Caco-2 (cell line): ENCODE results near the gene ALDH4A1. TPM values are rescaled to one million over a fixed set of nuclear protein-coding genes. Genes with fewer than 3 reads are reported as not detected.

Experiments used
- BruUV-seq: library from RNA; stranded (reverse); fragments of 400-500 nt; replicated peaks from 2 replicates; lab custom pipeline; 2021; lab: Mats Ljungman, UMichigan
- CTCF ChIA-PET: fragments of 300-600 bp; sonication (Branson Sonifier 250); formaldehyde crosslinking; loops from one replicate; lab custom pipeline; 2022; ENCODE audit warnings: antibody characterized with exemption; lab: Charles Lee
- POLR2A ChIA-PET: fragments of 300-600 bp; sonication (Branson Sonifier 250); formaldehyde crosslinking; loops from one replicate; lab custom pipeline; 2022; ENCODE audit warnings: antibody characterized with exemption; lab: Charles Lee
- DNase-seq, 2 experiments: peaks; one replicate each; pipeline versions ENCODE4 v3.0.0 to v3.0.0-alpha.2; 2020 to 2022
- H3K27me3 ChIP-seq: replicated peaks from 2 replicates; pipeline ENCODE4 v1.6.0; 2011; ENCODE audit warnings: low read length; ENCODE audit not compliant: control insufficient read depth, insufficient read depth
- H3K36me3 ChIP-seq: 2 replicates; pipeline ENCODE4 v1.5.1; 2011; ENCODE audit warnings: low read length; ENCODE audit not compliant: control insufficient read depth, insufficient read depth
- H3K4me1 ChIP-seq: fragments of 250-450 bp; sonication (Bioruptor Pico); 2 replicates; pipeline ENCODE4 v1.5.1; 2020; ENCODE audit warnings: mild to moderate bottlenecking
- H3K4me3 ChIP-seq: 2 replicates; pipeline ENCODE4 v1.5.1; 2011; ENCODE audit warnings: low read depth, mild to moderate bottlenecking, control low read depth, low read length
- H3K9me3 ChIP-seq: fragments of 250-450 bp; sonication (Bioruptor Pico); 2 replicates; pipeline ENCODE4 v1.5.1; 2020; ENCODE audit warnings: mild to moderate bottlenecking, moderate library complexity
- H3K27ac Mint-ChIP-seq: one replicate; pipeline ENCODE4 v1.8.0; 2022; ENCODE audit warnings: mixed read lengths; ENCODE audit not compliant: unreplicated experiment
- H3K27me3 Mint-ChIP-seq: one replicate; pipeline ENCODE4 v1.8.0; 2022; ENCODE audit warnings: mixed read lengths; ENCODE audit not compliant: insufficient read depth, unreplicated experiment
- H3K36me3 Mint-ChIP-seq: one replicate; pipeline ENCODE4 v1.8.0; 2022; ENCODE audit warnings: mild to moderate bottlenecking, mixed read lengths; ENCODE audit not compliant: insufficient read depth, unreplicated experiment
- H3K4me1 Mint-ChIP-seq: one replicate; pipeline ENCODE4 v1.8.0; 2022; ENCODE audit warnings: low read depth, mixed read lengths; ENCODE audit not compliant: unreplicated experiment
- H3K4me3 Mint-ChIP-seq: one replicate; pipeline ENCODE4 v1.8.0; 2022; ENCODE audit warnings: mild to moderate bottlenecking, moderate library complexity, mixed read lengths; ENCODE audit not compliant: unreplicated experiment
- H3K9me3 Mint-ChIP-seq: one replicate; pipeline ENCODE4 v1.8.0; 2022; ENCODE audit warnings: mixed read lengths; ENCODE audit not compliant: unreplicated experiment
- intact Hi-C: fragments of 100-400 bp; cut with micrococcal nuclease; formaldehyde crosslinking; loops from one replicate; pipeline ENCODE4 v1.10.0; 2022; ENCODE audit not compliant: unreplicated experiment
- total RNA-seq: library from RNA; stranded (reverse); gene quantifications from 2 replicates; pipeline ENCODE4 v1.2.3, GENCODE V29; 2022
- TF ChIP-seq, protein P1 (sequence below), 2 experiments: fragments of 200-600 bp in 1 of 2; IDR thresholded peaks; 1 replicate in 1 of 2; 2 replicates in 1 of 2; pipeline versions ENCODE4 v1.5.1 to v1.8.0; 2011 to 2022; ENCODE audit warnings: antibody characterized with exemption in 1 of 2, control low read depth in 1 of 2, inconsistent platforms in 1 of 2, low read depth in 1 of 2, low read length in 1 of 2, mild to moderate bottlenecking in 1 of 2, moderate library complexity in 1 of 2; ENCODE audit not compliant: insufficient read depth in 1 of 2, severe bottlenecking in 1 of 2, unreplicated experiment in 1 of 2

The ALDH4A1 gene
- total RNA-seq, 1 experiment from 2014 or later: 18.0 TPM

- H3K4me1 Mint-ChIP-seq: peaks cover 34% of the 10 kb centered on the region
Measured at GRCh38 chr1:18943914-18944572, 41.7 kb upstream of the ALDH4A1 start.

DNA sequence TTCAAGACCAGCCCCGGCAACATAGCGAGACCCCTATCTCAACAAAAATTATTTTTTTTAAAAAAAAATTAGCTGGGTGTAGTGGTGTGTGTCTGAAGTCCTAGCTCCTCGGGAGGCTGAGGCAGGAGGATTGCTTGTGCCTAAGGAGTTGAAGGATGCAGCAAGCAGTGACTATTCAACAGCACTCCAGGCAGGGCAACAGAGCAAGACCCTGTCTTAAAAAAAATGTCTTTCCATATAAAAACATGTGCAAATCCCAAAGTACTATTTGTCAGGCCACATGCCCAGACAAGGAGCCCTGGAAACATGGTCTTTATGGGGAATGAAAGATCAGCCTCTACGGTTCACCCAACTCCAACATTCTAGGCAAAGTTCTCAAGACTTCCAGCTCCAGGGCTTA is 40.8 kb upstream of the ALDH4A1 start:
- POLR2A ChIA-PET: no interaction called here
- H3K9me3 Mint-ChIP-seq: no peaks in the 10 kb centered on the region
- DNase-seq: no peak
- TF ChIP-seq, protein P1, sequence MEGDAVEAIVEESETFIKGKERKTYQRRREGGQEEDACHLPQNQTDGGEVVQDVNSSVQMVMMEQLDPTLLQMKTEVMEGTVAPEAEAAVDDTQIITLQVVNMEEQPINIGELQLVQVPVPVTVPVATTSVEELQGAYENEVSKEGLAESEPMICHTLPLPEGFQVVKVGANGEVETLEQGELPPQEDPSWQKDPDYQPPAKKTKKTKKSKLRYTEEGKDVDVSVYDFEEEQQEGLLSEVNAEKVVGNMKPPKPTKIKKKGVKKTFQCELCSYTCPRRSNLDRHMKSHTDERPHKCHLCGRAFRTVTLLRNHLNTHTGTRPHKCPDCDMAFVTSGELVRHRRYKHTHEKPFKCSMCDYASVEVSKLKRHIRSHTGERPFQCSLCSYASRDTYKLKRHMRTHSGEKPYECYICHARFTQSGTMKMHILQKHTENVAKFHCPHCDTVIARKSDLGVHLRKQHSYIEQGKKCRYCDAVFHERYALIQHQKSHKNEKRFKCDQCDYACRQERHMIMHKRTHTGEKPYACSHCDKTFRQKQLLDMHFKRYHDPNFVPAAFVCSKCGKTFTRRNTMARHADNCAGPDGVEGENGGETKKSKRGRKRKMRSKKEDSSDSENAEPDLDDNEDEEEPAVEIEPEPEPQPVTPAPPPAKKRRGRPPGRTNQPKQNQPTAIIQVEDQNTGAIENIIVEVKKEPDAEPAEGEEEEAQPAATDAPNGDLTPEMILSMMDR (IDR thresholded peaks at IDR 0.05; ENCODE audit: insufficient read depth in 1 of 2, low read depth in 1 of 2, low read length in 1 of 2, severe bottlenecking in 1 of 2, unreplicated experiment in 1 of 2): no peak
- peaks cover 28% of the 10 kb centered on the region for H3K4me1 Mint-ChIP-seq
- intact Hi-C loops: no loop called here
- no peak overlapping the region for H3K4me3 ChIP-seq
- no peak overlapping the region for H3K4me3 Mint-ChIP-seq
- no peaks in the 10 kb centered on the region for H3K27me3 Mint-ChIP-seq
- peaks cover 21% of the 10 kb centered on the region for H3K4me1 ChIP-seq
- no peaks in the 10 kb centered on the region for H3K27me3 ChIP-seq
- H3K9me3 ChIP-seq: no peaks in the 10 kb centered on the region
- peaks cover 9% of the 10 kb centered on the region for H3K36me3 Mint-ChIP-seq
- CTCF ChIA-PET: no interaction called here
- no peaks in the 10 kb centered on the region for H3K36me3 ChIP-seq
- no TSS peak for BruUV-seq
- H3K27ac Mint-ChIP-seq: no peak overlapping the region

More at GRCh38 chr1:18943914-18944572, 41.7 kb upstream of the ALDH4A1 start:
- Mint-ChIP-seq H3K27me3 (no peaks in the 10 kb centered on the region), H3K4me3 (no peak overlapping the region), H3K9me3 (no peaks in the 10 kb centered on the region), H3K27ac (no peak overlapping the region), H3K36me3 (peaks cover 9% of the 10 kb centered on the region)
- ChIA-PET CTCF (interaction anchor here (0.6 kb wide), 1 partner anchor 37 kb away, joined by 3 read pairs; no protein-coding TSS in a partner anchor), POLR2A (no interaction called here)
- Histone ChIP-seq H3K4me1 (peaks cover 20% of the 10 kb centered on the region), H3K4me3 (no peak overlapping the region), H3K27me3 (no peaks in the 10 kb centered on the region), H3K9me3 (no peaks in the 10 kb centered on the region), H3K36me3 (no peaks in the 10 kb centered on the region)
- TF ChIP-seq, protein P1 (IDR thresholded peaks at IDR 0.05; ENCODE audit: insufficient read depth in 1 of 2, low read depth in 1 of 2, low read length in 1 of 2, severe bottlenecking in 1 of 2, unreplicated experiment in 1 of 2): no peak
- no TSS peak for BruUV-seq
- intact Hi-C loops: no loop called here
- no peak for DNase-seq

- Mint-ChIP-seq H3K27me3 (no peaks in the 10 kb centered on the region), H3K9me3 (no peaks in the 10 kb centered on the region), H3K4me1 (peaks cover 29% of the 10 kb centered on the region), H3K27ac (no peak overlapping the region), H3K36me3 (peaks cover 9% of the 10 kb centered on the region), H3K4me3 (no peak overlapping the region)
- Histone ChIP-seq H3K27me3 (no peaks in the 10 kb centered on the region), H3K36me3 (no peaks in the 10 kb centered on the region), H3K4me3 (no peak overlapping the region), H3K4me1 (peaks cover 29% of the 10 kb centered on the region), H3K9me3 (no peaks in the 10 kb centered on the region)
- TF ChIP-seq, protein P1 (IDR thresholded peaks at IDR 0.05; ENCODE audit: insufficient read depth in 1 of 2, low read depth in 1 of 2, low read length in 1 of 2, severe bottlenecking in 1 of 2, unreplicated experiment in 1 of 2): no peak
- no peak for DNase-seq
- CTCF ChIA-PET: interaction anchor here (1.6 kb wide), 1 partner anchor 35 kb away, joined by 3 read pairs; no protein-coding TSS in a partner anchor
- no TSS peak for BruUV-seq
- intact Hi-C loops: no loop called here
- POLR2A ChIA-PET: no interaction called here
Measured at GRCh38 chr1:18942340-18942739, 40.0 kb upstream of the ALDH4A1 start.
